H9 (cell line): ENCODE data around the gene TNFRSF4. TPM values are rescaled to one million over a fixed set of nuclear protein-coding genes. Genes with fewer than 3 reads are reported as not detected.

Experiments
- DNase-seq: peaks from one replicate; pipeline ENCODE4 v3.0.0-alpha.2; 2017
- H2AFZ ChIP-seq: one replicate; pipeline ENCODE4 v1.6.1; 2013; ENCODE audit warnings: mild to moderate bottlenecking, low read length, control low read depth, moderate library complexity
- H2AK5ac ChIP-seq: 2 replicates; pipeline ENCODE4 v1.6.1; 2013; ENCODE audit warnings: low read length, control low read depth, mixed read lengths; ENCODE audit not compliant: insufficient read length
- H2BK120ac ChIP-seq: one replicate; pipeline ENCODE4 v1.6.1; 2013; ENCODE audit warnings: low read depth, mild to moderate bottlenecking, low read length, control low read depth, inconsistent platforms; ENCODE audit not compliant: poor library complexity, severe bottlenecking
- H2BK12ac ChIP-seq: 2 replicates; pipeline ENCODE4 v1.6.1; 2013; ENCODE audit warnings: low read length, control low read depth, mixed read lengths, low read depth; ENCODE audit not compliant: insufficient read length
- H2BK15ac ChIP-seq: 2 replicates; pipeline ENCODE4 v1.6.1; 2013; ENCODE audit warnings: low read depth, low read length, control low read depth
- H2BK20ac ChIP-seq: one replicate; pipeline ENCODE4 v1.6.1; 2013; ENCODE audit warnings: low read depth, mild to moderate bottlenecking, low read length, control low read depth, inconsistent platforms; ENCODE audit not compliant: poor library complexity, severe bottlenecking
- H2BK5ac ChIP-seq: 2 replicates; pipeline ENCODE4 v1.6.1; 2013; ENCODE audit warnings: low read length, control low read depth, mixed read lengths; ENCODE audit not compliant: insufficient read length
- H3K14ac ChIP-seq: 2 replicates; pipeline ENCODE4 v1.6.1; 2013; ENCODE audit warnings: low read length, control low read depth; ENCODE audit not compliant: insufficient read depth
- H3K18ac ChIP-seq: 2 replicates; pipeline ENCODE4 v1.6.1; 2013; ENCODE audit warnings: low read depth, mild to moderate bottlenecking, mixed read lengths, low read length, control low read depth; ENCODE audit not compliant: insufficient read length
- H3K23ac ChIP-seq: 2 replicates; pipeline ENCODE4 v1.6.1; 2013; ENCODE audit warnings: low read length, control low read depth, mixed read lengths, low read depth; ENCODE audit not compliant: insufficient read length
- H3K23me2 ChIP-seq: 2 replicates; pipeline ENCODE4 v1.6.1; 2013; ENCODE audit warnings: low read depth, mild to moderate bottlenecking, mixed read lengths, low read length, control low read depth; ENCODE audit not compliant: insufficient read length, poor library complexity, severe bottlenecking
- H3K27ac ChIP-seq: 2 replicates; pipeline ENCODE4 v1.5.1; 2013; ENCODE audit warnings: low read length, control low read depth, mixed read lengths, low read depth; ENCODE audit not compliant: insufficient read length
- H3K27me3 ChIP-seq: 2 replicates; pipeline ENCODE4 v1.6.1; 2013; ENCODE audit warnings: low read length, control low read depth, inconsistent platforms; ENCODE audit not compliant: insufficient read depth
- H3K4ac ChIP-seq: 2 replicates; pipeline ENCODE4 v1.6.1; 2013; ENCODE audit warnings: low read depth, mild to moderate bottlenecking, control low read depth, inconsistent platforms, low read length, moderate library complexity
- H3K4me1 ChIP-seq: 2 replicates; pipeline ENCODE4 v1.6.1; 2013; ENCODE audit warnings: low read length, control low read depth, inconsistent platforms; ENCODE audit not compliant: insufficient read depth
- H3K4me2 ChIP-seq: 2 replicates; pipeline ENCODE4 v1.6.1; 2013; ENCODE audit warnings: low read length, control low read depth, mixed read lengths; ENCODE audit not compliant: insufficient read length, insufficient read depth
- H3K56ac ChIP-seq: 2 replicates; pipeline ENCODE4 v1.6.1; 2013; ENCODE audit warnings: low read depth, mild to moderate bottlenecking, mixed read lengths, low read length, control low read depth; ENCODE audit not compliant: insufficient read length
- H3K79me1 ChIP-seq: 2 replicates; pipeline ENCODE4 v1.6.1; 2013; ENCODE audit warnings: low read depth, mild to moderate bottlenecking, moderate library complexity, low read length, control low read depth, inconsistent platforms; ENCODE audit not compliant: insufficient read depth, poor library complexity, severe bottlenecking
- H3K79me2 ChIP-seq: 2 replicates; pipeline ENCODE4 v1.6.1; 2013; ENCODE audit warnings: low read length, control low read depth, inconsistent platforms; ENCODE audit not compliant: insufficient read depth
- H3K9ac ChIP-seq: 2 replicates; pipeline ENCODE4 v1.6.1; 2013; ENCODE audit warnings: low read length, control low read depth, mixed read lengths; ENCODE audit not compliant: insufficient read length; ENCODE audit errors: extremely low read depth
- H3K9me3 ChIP-seq: one replicate; pipeline ENCODE4 v1.6.1; 2013; ENCODE audit warnings: low read depth, low read length, inconsistent platforms; ENCODE audit not compliant: control insufficient read depth
- H3T11ph ChIP-seq: one replicate; pipeline ENCODE4 v1.6.1; 2013; ENCODE audit warnings: mild to moderate bottlenecking, low read length, control low read depth, inconsistent platforms
- H4K20me1 ChIP-seq: one replicate; pipeline ENCODE4 v1.6.1; 2013; ENCODE audit not compliant: control insufficient read depth, insufficient read length, insufficient read depth
- H4K5ac ChIP-seq: 2 replicates; pipeline ENCODE4 v1.6.1; 2013; ENCODE audit warnings: low read depth, mild to moderate bottlenecking, mixed read lengths, low read length, control low read depth; ENCODE audit not compliant: insufficient read length
- H4K8ac ChIP-seq: replicated peaks from 2 replicates; pipeline ENCODE4 v1.6.1; 2013; ENCODE audit warnings: low read length, control low read depth, mixed read lengths, low read depth; ENCODE audit not compliant: insufficient read length
- H4K91ac ChIP-seq: 2 replicates; pipeline ENCODE4 v1.6.1; 2013; ENCODE audit warnings: low read depth, mild to moderate bottlenecking, moderate library complexity, mixed read lengths, low read length, control low read depth; ENCODE audit not compliant: insufficient read length
- H3K27ac Mint-ChIP-seq, 3 experiments: 2 replicates in 2 of 3; 3 replicates in 1 of 3; pipeline ENCODE4 v1.8.0; 2020 to 2021; ENCODE audit warnings: mixed read lengths in 3 of 3, mild to moderate bottlenecking in 1 of 3, moderate library complexity in 1 of 3
- H3K27me3 Mint-ChIP-seq: 2 replicates; pipeline ENCODE4 v1.8.0; 2021; ENCODE audit warnings: low read depth, mild to moderate bottlenecking, moderate library complexity, mixed read lengths
- H3K36me3 Mint-ChIP-seq, 3 experiments: 2 replicates in 2 of 3; 3 replicates in 1 of 3; pipeline ENCODE4 v1.8.0; 2020 to 2021; ENCODE audit warnings: low read depth in 3 of 3, mixed read lengths in 3 of 3; ENCODE audit not compliant: insufficient read depth in 1 of 3
- H3K4me1 Mint-ChIP-seq, 2 experiments: 2 replicates each; pipeline ENCODE4 v1.8.0; 2020; ENCODE audit warnings: mixed read lengths in 2 of 2
- H3K4me3 Mint-ChIP-seq, 2 experiments: 2 replicates in 1 of 2; 3 replicates in 1 of 2; pipeline ENCODE4 v1.8.0; 2020 to 2021; ENCODE audit warnings: mild to moderate bottlenecking in 2 of 2, mixed read lengths in 2 of 2, moderate library complexity in 1 of 2
- H3K9me3 Mint-ChIP-seq, 2 experiments: 2 replicates in 1 of 2; 3 replicates in 1 of 2; pipeline ENCODE4 v1.8.0; 2020; ENCODE audit warnings: mild to moderate bottlenecking in 2 of 2, mixed read lengths in 2 of 2, moderate library complexity in 1 of 2
- CTCF ChIP-seq: fragments of 200-600 bp; sonication (generic); conservative IDR thresholded peaks from 3 replicates; pipeline ENCODE4 v1.8.0; 2021; ENCODE audit warnings: antibody characterized with exemption, mild to moderate bottlenecking
- WGBS: extraction: QIAGEN DNeasy Blood & Tissue Kit; methylation state at CpG from one replicate; pipeline ENCODE4 v1.1.7; 2013; ENCODE audit warnings: missing lambda C conversion rate, low lambda C conversion rate, mixed read lengths; ENCODE audit not compliant: insufficient read length; ENCODE audit errors: extremely low coverage; 5-methylcytosine and 5-hydroxymethylcytosine counted together
- total RNA-seq: library from RNA; stranded (reverse); gene quantifications from 2 replicates; pipeline ENCODE4 v1.2.1, GENCODE V29; 2021

The TNFRSF4 gene
- total RNA-seq, 1 experiment from 2014 or later, result 0.24 TPM

GRCh38 chr1:1259951-1260600, 46.1 kb upstream of the TNFRSF4 start:
- no peak overlapping the region for H2BK15ac ChIP-seq
- no peak overlapping the region for H2AK5ac ChIP-seq
- H3K18ac ChIP-seq, result no peak overlapping the region
- no peak overlapping the region for H3T11ph ChIP-seq
- H3K9me3 ChIP-seq, result no peaks in the 10 kb centered on the region
- H4K5ac ChIP-seq, result no peak overlapping the region
- no peak for DNase-seq
- H2BK5ac ChIP-seq, result no peak overlapping the region
- no peak overlapping the region for H2BK20ac ChIP-seq
- no peaks in the 10 kb centered on the region for H3K4me1 ChIP-seq
- H3K23me2 ChIP-seq, result no peaks in the 10 kb centered on the region
- H3K27ac ChIP-seq, result no peak overlapping the region
- H3K79me2 ChIP-seq, result no peaks in the 10 kb centered on the region; the same call in 1 of the 2 replicates
- H3K27ac Mint-ChIP-seq, result peak overlapping the region in 2 of 3 experiments; percentile 86 to 89; a peak in 6 of 7 replicates
- WGBS, result no CpG with 5 or more reads among the region's 26 CpGs
- no peaks in the 10 kb centered on the region for H4K20me1 ChIP-seq
- no peaks in the 10 kb centered on the region; a peak in 2 of 5 replicates for H3K9me3 Mint-ChIP-seq
- H3K27me3 Mint-ChIP-seq, result peaks cover 3% of the 10 kb centered on the region; the same call in 1 of the 2 replicates
- no peak overlapping the region for H3K4ac ChIP-seq
- H3K14ac ChIP-seq, result no peak overlapping the region
- H3K56ac ChIP-seq, result no peak overlapping the region
- no peaks in the 10 kb centered on the region for H3K79me1 ChIP-seq
- no peak overlapping the region for H3K4me2 ChIP-seq
- H4K8ac ChIP-seq, result no peak overlapping the region
- H3K4me3 Mint-ChIP-seq, result no peak overlapping the region
- H3K4me1 Mint-ChIP-seq, result peaks cover 14 to 27% of the 10 kb centered on the region in 2 experiments
- H4K91ac ChIP-seq, result no peak overlapping the region
- no peak overlapping the region for H2BK12ac ChIP-seq
- no peak overlapping the region for H2BK120ac ChIP-seq
- H2AFZ ChIP-seq, result no peak overlapping the region
- no peaks in the 10 kb centered on the region for H3K27me3 ChIP-seq
- H3K9ac ChIP-seq, result no peak overlapping the region
- H3K36me3 Mint-ChIP-seq, result peaks cover 38 to 84% (median 67%) of the 10 kb centered on the region in 3 experiments; a peak in 6 of 7 replicates
- H3K23ac ChIP-seq, result no peak overlapping the region
- TF ChIP-seq CTCF, result no peak
